A673 (cell line): ENCODE data around the gene SAC3D1.

ENCODE experiments used
- EZH2 ChIP-seq: fragments of 200-600 bp; sonication (generic); IDR thresholded peaks from 2 replicates; pipeline ENCODE4 v1.6.1; 2017; ENCODE audit warnings: borderline replicate concordance, low read depth, mild to moderate bottlenecking, mixed read lengths, antibody characterized with exemption, low read length; ENCODE audit not compliant: poor library complexity, severe bottlenecking
- TF ChIP-seq, protein P1 (sequence below): fragments of 300-800, 200-600 bp; sonication (generic); conservative IDR thresholded peaks from 2 replicates; pipeline ENCODE4 v1.5.1; 2017; ENCODE audit warnings: low read depth, mild to moderate bottlenecking, antibody characterized with exemption, low read length, moderate library complexity, mixed read lengths

DNA sequence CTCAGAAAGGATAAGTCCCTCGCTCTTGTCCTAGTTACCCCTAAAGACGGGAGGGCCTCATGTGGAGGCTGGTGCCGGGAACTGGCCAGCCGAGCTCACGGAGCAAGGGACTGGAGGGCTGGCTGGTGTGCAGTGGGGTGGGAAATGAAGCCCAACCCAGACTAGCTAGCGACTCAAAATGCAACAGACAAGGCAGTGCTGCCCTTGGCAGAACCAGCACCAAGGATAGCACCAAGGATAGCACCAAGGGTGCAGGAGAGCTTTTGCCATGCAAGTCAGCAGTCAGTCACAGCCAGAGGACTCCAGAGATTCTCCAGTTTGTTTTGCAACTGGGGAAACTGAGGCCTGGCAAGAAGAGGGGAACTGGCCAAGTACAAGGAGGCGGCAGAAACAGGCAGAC lies 37.7 kb upstream of the SAC3D1 start:
- TF ChIP-seq, protein P1, sequence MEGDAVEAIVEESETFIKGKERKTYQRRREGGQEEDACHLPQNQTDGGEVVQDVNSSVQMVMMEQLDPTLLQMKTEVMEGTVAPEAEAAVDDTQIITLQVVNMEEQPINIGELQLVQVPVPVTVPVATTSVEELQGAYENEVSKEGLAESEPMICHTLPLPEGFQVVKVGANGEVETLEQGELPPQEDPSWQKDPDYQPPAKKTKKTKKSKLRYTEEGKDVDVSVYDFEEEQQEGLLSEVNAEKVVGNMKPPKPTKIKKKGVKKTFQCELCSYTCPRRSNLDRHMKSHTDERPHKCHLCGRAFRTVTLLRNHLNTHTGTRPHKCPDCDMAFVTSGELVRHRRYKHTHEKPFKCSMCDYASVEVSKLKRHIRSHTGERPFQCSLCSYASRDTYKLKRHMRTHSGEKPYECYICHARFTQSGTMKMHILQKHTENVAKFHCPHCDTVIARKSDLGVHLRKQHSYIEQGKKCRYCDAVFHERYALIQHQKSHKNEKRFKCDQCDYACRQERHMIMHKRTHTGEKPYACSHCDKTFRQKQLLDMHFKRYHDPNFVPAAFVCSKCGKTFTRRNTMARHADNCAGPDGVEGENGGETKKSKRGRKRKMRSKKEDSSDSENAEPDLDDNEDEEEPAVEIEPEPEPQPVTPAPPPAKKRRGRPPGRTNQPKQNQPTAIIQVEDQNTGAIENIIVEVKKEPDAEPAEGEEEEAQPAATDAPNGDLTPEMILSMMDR: no peak
- no peak for TF ChIP-seq EZH2
